ENCODE results near the gene HCN3. TPM values are rescaled to one million over a fixed set of nuclear protein-coding genes. Genes with fewer than 3 reads are reported as not detected.
"Not testable (repeated sequence)": the region's sequence is repeated elsewhere in the genome, so short reads cannot be mapped to it uniquely, and the experiment has no call there.

Gene HCN3
- total RNA-seq, 1 experiment from 2014 or later, result 5.9 TPM

- no peak overlapping the region for H3K4me2 ChIP-seq (ENCODE audit: low read depth, low read length, poor library complexity, severe bottlenecking)
- no peak overlapping the region for H3K4me3 ChIP-seq (ENCODE audit: low read length)
- no peak for DNase-seq
- no peaks in the 10 kb centered on the region for H3K9me2 ChIP-seq (replicated peaks; ENCODE audit: insufficient read depth, low read length)
- no peak overlapping the region for H3K27ac ChIP-seq (ENCODE audit: low read length)
- H2AFZ ChIP-seq (ENCODE audit: low read length), result no peak overlapping the region
- peaks cover 30% of the 10 kb centered on the region for H3K4me1 ChIP-seq (ENCODE audit: low read length)
- H3K79me2 ChIP-seq (ENCODE audit: low read length), result no peaks in the 10 kb centered on the region
- no peaks in the 10 kb centered on the region for H4K20me1 ChIP-seq (ENCODE audit: insufficient read depth, low read depth, low read length)
- H3K27me3 ChIP-seq (ENCODE audit: low read length), result no peaks in the 10 kb centered on the region
- H3K9ac ChIP-seq (ENCODE audit: low read length), result no peak overlapping the region
- no peaks in the 10 kb centered on the region for H3K9me3 ChIP-seq (ENCODE audit: low read length)
- peaks cover 15% of the 10 kb centered on the region; the same call in 1 of the 2 replicates for H3K36me3 ChIP-seq (ENCODE audit: insufficient read depth, low read length)
Observed at GRCh38 chr1:155327981-155328380, 50.7 kb downstream of the HCN3 start.

- H3K9me3 ChIP-seq (ENCODE audit: low read length); H3K9me2 ChIP-seq (replicated peaks; ENCODE audit: insufficient read depth, low read length); H3K79me2 ChIP-seq (ENCODE audit: low read length); H3K27me3 ChIP-seq (ENCODE audit: low read length); H3K9ac ChIP-seq (ENCODE audit: low read length); DNase-seq; H3K27ac ChIP-seq (ENCODE audit: low read length); H2AFZ ChIP-seq (ENCODE audit: low read length); H3K4me3 ChIP-seq (ENCODE audit: low read length); H3K4me2 ChIP-seq (ENCODE audit: low read depth, low read length, poor library complexity, severe bottlenecking); H4K20me1 ChIP-seq (ENCODE audit: insufficient read depth, low read depth, low read length): not testable (repeated sequence)
- Histone ChIP-seq H3K4me1 (ENCODE audit: low read length) (peaks cover 28% of the 10 kb centered on the region), H3K36me3 (ENCODE audit: insufficient read depth, low read length) (peaks cover 20% of the 10 kb centered on the region; the same call in 1 of the 2 replicates)
Observed at GRCh38 chr1:155328856-155329255, 51.6 kb downstream of the HCN3 start.

GRCh38 chr1:155329980-155330598 is 52.8 kb downstream of the HCN3 start:
- H3K4me3 ChIP-seq (ENCODE audit: low read length), result no peak overlapping the region
- no peaks in the 10 kb centered on the region for H3K27me3 ChIP-seq (ENCODE audit: low read length)
- H3K9me3 ChIP-seq (ENCODE audit: low read length), result no peaks in the 10 kb centered on the region
- H3K4me2 ChIP-seq (ENCODE audit: low read depth, low read length, poor library complexity, severe bottlenecking), result no peak overlapping the region
- H3K9ac ChIP-seq (ENCODE audit: low read length), result no peak overlapping the region
- no peaks in the 10 kb centered on the region for H3K9me2 ChIP-seq (replicated peaks; ENCODE audit: insufficient read depth, low read length)
- no peak overlapping the region for H2AFZ ChIP-seq (ENCODE audit: low read length)
- no peak for DNase-seq
- H3K36me3 ChIP-seq (ENCODE audit: insufficient read depth, low read length), result peaks cover 26% of the 10 kb centered on the region; the same call in 1 of the 2 replicates
- H3K79me2 ChIP-seq (ENCODE audit: low read length), result peaks cover 3% of the 10 kb centered on the region; the same call in 1 of the 2 replicates
- no peak overlapping the region for H3K27ac ChIP-seq (ENCODE audit: low read length)
- no peaks in the 10 kb centered on the region for H4K20me1 ChIP-seq (ENCODE audit: insufficient read depth, low read depth, low read length)
- H3K4me1 ChIP-seq (ENCODE audit: low read length), result peaks cover 18% of the 10 kb centered on the region

GRCh38 chr1:155334962-155335361 is 57.7 kb downstream of the HCN3 start:
- Histone ChIP-seq H3K79me2 (ENCODE audit: low read length) (peaks cover 4% of the 10 kb centered on the region; the same call in 1 of the 2 replicates), H2AFZ (ENCODE audit: low read length) (no peak overlapping the region), H4K20me1 (ENCODE audit: insufficient read depth, low read depth, low read length) (no peaks in the 10 kb centered on the region), H3K9me2 (replicated peaks; ENCODE audit: insufficient read depth, low read length) (no peaks in the 10 kb centered on the region), H3K4me3 (ENCODE audit: low read length) (no peak overlapping the region), H3K4me2 (ENCODE audit: low read depth, low read length, poor library complexity, severe bottlenecking) (no peak overlapping the region), H3K9ac (ENCODE audit: low read length) (no peak overlapping the region), H3K27me3 (ENCODE audit: low read length) (no peaks in the 10 kb centered on the region), H3K4me1 (ENCODE audit: low read length) (peaks cover 16% of the 10 kb centered on the region), H3K36me3 (ENCODE audit: insufficient read depth, low read length) (peaks cover 48% of the 10 kb centered on the region; the same call in 1 of the 2 replicates), H3K27ac (ENCODE audit: low read length) (no peak overlapping the region), H3K9me3 (ENCODE audit: low read length) (no peaks in the 10 kb centered on the region)
- no peak for DNase-seq

Other genes with a start within 250 kb of the HCN3 start
- 1.3 and 3.5 TPM in 2 replicates for gene DCST2, start 243.7 kb upstream of the HCN3 start, total RNA-seq (2014; rRNA removed; shearing (Covaris generic); ENCODE audit: low replicate concordance)
- gene DCST1, start 243.6 kb upstream of the HCN3 start, total RNA-seq (2014; rRNA removed; shearing (Covaris generic); ENCODE audit: low replicate concordance), result not detected in 2 replicates
- gene ADAM15, start 226.1 kb upstream of the HCN3 start, total RNA-seq (2014; rRNA removed; shearing (Covaris generic); ENCODE audit: low replicate concordance), result 33.6 and 50.0 TPM in 2 replicates
- 10.4 and 14.5 TPM in 2 replicates for gene EFNA4, start 213.7 kb upstream of the HCN3 start, total RNA-seq (2014; rRNA removed; shearing (Covaris generic); ENCODE audit: low replicate concordance)
- 12.2 and 15.7 TPM in 2 replicates for gene EFNA3, start 198.6 kb upstream of the HCN3 start, total RNA-seq (2014; rRNA removed; shearing (Covaris generic); ENCODE audit: low replicate concordance)
- gene EFNA1, start 149.6 kb upstream of the HCN3 start, total RNA-seq (2014; rRNA removed; shearing (Covaris generic); ENCODE audit: low replicate concordance), result not detected in 2 replicates
- gene SLC50A1, start 141.6 kb upstream of the HCN3 start, total RNA-seq (2014; rRNA removed; shearing (Covaris generic); ENCODE audit: low replicate concordance), result 47.8 and 56.5 TPM in 2 replicates
- 22.2 and 33.2 TPM in 2 replicates for gene DPM3, start 136.9 kb upstream of the HCN3 start, total RNA-seq (2014; rRNA removed; shearing (Covaris generic); ENCODE audit: low replicate concordance)
- gene KRTCAP2, start 104.2 kb upstream of the HCN3 start, total RNA-seq (2014; rRNA removed; shearing (Covaris generic); ENCODE audit: low replicate concordance), result 237 and 400 TPM in 2 replicates
- 5.1 and 19.2 TPM in 2 replicates for gene TRIM46, start 103.6 kb upstream of the HCN3 start, total RNA-seq (2014; rRNA removed; shearing (Covaris generic); ENCODE audit: low replicate concordance)
- gene THBS3, start 69.6 kb upstream of the HCN3 start, total RNA-seq (2014; rRNA removed; shearing (Covaris generic); ENCODE audit: low replicate concordance), result 11.9 and 18.7 TPM in 2 replicates
- gene MTX1, start 68.8 kb upstream of the HCN3 start, total RNA-seq (2014; rRNA removed; shearing (Covaris generic); ENCODE audit: low replicate concordance), result 49.5 and 56.9 TPM in 2 replicates
- gene ENTREP3, start 22.0 kb upstream of the HCN3 start, total RNA-seq (2014; rRNA removed; shearing (Covaris generic); ENCODE audit: low replicate concordance), result 20.7 and 30.6 TPM in 2 replicates
- 69.7 and 73.5 TPM in 2 replicates for gene SCAMP3, start 15.1 kb upstream of the HCN3 start, total RNA-seq (2014; rRNA removed; shearing (Covaris generic); ENCODE audit: low replicate concordance)
- 78.7 and 99.6 TPM in 2 replicates for gene CLK2, start 4.0 kb upstream of the HCN3 start, total RNA-seq (2014; rRNA removed; shearing (Covaris generic); ENCODE audit: low replicate concordance)
- gene PKLR, start 24.0 kb downstream of the HCN3 start, total RNA-seq (2014; rRNA removed; shearing (Covaris generic); ENCODE audit: low replicate concordance), result not detected in 2 replicates
- 298 and 377 TPM in 2 replicates for gene FDPS, start 31.4 kb downstream of the HCN3 start, total RNA-seq (2014; rRNA removed; shearing (Covaris generic); ENCODE audit: low replicate concordance)
- gene RUSC1, start 43.4 kb downstream of the HCN3 start, total RNA-seq (2014; rRNA removed; shearing (Covaris generic); ENCODE audit: low replicate concordance), result 8.3 and 9.2 TPM in 2 replicates